ENCODE results near the gene TNXB.
"Not testable (repeated sequence)": the region's sequence is repeated elsewhere in the genome, so short reads cannot be mapped to it uniquely, and the experiment has no call there.

Gene TNXB

DNA sequence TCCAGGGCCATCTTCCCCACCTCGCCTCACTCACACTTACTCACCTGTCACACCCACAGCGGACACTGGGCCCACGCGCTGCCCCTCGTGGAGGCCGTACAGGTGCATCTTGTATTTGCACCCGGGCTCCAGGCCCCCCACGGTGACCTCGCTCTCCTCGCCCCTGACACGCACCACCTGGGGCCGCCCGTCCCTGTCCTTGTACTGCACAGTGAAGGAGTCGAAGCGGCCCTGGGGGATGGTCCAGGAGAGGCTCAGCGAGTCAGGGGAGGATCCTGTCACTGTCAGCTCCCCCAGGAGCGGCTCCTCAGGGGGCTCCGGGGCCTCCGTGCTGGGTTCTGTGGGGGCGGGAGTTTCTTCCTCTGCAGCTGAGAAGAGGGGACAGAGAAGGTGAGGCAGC lies 56.5 kb downstream of the TNXB start:
- not testable (repeated sequence) for DNase-seq

DNA sequence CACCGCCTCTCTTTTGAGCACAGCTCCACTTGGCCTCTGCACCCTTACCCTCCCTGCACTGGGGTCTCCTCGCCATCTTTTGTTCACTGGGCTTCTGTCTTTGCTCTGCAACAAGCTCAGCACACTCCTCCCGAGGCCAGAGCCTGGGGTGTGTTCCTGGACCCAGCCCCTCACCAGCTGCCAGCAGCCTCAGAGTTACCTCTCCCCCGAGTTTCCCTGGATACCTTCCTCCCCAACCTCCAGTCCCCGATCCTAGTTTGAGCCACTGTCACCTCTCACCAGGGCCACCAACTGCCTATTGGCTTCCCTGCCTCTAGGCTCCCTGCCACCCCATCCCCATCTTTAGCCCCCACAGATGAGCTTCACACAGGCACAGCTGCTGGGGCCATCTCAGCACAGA lies 58.6 kb downstream of the TNXB start:
- DNase-seq = no peak

DNA sequence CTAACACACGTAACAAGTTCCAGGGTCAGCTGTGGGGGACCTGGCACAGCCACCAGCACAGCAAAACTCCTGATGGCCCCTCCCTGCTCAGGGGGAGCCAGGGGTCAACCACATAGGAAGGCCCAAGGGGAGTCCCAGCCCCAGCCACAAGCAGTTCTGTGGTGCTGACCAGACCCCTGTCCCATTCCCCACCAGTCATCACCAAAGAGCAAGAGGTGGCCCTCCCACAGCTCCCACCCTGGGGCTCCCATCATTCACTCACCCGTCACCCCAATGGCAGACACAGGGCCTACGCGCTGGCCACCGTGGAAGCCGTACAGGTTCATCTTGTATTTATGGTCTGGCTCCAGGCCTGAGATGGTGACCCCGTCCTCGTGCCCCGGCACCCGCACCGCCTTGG lies 59.4 kb downstream of the TNXB start:
- DNase-seq = not testable (repeated sequence)

- DNase-seq = not testable (repeated sequence)
These were observed 60.0 kb downstream of the TNXB start for GRCh38 chr6:32049149-32049548.

DNA sequence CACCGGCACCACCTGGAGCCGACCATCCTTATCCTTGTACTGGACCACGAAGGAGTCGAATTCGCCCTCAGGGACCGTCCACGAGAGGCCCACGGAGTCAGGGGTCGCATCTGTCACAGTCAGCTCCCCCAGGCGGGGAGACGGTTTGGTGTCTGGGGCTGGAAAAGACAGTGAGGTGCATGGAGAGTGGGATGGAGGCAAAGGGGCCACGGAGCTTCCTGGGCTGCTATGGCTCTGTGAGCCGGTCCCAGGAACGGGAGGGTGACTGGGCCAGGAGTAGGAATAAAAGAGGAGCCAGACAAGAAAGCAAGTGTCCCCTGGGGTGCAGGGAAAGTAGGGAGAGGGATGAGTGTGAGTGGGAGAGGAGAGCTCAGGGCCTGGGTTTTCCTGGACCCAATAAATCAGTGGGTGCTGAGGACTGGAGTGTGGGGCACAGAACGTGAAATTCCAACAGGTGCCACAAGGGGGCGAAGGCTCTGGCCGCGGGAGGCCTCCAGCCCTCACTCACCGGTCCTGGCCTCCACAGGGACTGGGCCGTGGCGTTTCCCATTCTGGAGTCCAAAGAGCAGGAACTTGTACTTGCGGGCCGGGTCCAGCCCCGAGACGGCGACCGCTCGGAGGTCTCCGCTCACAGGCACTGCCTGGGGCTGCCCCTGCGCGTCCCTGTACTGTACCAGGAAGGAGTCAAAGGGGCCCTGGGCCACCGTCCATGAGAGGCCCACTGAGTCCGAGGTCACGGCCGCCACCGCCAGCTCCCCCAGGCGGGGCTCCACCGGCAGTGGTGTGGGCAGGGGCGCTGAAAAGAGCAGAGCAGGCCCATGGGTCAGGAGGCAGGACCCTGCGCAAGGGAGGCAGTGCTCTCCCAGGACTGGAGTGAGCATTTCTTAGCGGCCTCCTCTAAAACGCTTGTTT lies 61.0 kb downstream of the TNXB start:
- DNase-seq = peak; percentile 49 to 68

GRCh38 chr6:32047539-32047854 lies 61.6 kb downstream of the TNXB start:
- no peak for DNase-seq

- no peak for DNase-seq
These were observed 62.1 kb downstream of the TNXB start for GRCh38 chr6:32047084-32047478.

- DNase-seq = no peak
These were observed 62.6 kb downstream of the TNXB start for GRCh38 chr6:32046450-32047083.

DNA sequence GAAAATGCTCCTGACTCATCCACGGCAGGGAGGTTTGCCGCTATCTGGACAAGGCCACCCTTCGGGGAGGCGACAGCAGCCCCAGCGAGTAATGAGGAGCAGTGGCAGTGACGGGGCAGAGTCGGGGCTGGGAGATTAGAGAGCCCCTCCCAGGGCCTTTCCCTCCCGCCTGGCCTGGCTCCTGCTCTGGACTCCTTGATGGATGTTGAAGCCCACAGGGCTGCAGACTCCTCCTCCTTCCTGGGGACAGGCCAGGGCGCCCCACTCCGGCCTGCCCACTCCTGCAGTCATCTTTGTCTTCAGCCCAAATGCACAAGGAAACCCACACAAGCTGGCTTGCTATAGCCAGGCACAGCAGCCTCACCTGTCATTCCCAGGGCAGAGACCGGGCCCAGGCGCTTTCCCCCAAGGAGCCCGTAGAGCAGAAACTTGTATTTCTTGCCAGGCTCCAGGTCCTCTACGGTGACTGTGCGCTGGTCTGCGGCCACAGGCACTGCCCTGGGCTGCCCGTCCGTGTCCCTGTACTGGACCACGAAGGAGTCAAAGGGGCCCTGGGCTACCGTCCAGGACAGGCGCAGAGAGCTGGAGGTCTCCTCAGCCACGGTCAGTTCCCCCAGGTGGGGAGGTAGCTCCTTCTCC lies 63.2 kb downstream of the TNXB start:
- DNase-seq = no peak

DNA sequence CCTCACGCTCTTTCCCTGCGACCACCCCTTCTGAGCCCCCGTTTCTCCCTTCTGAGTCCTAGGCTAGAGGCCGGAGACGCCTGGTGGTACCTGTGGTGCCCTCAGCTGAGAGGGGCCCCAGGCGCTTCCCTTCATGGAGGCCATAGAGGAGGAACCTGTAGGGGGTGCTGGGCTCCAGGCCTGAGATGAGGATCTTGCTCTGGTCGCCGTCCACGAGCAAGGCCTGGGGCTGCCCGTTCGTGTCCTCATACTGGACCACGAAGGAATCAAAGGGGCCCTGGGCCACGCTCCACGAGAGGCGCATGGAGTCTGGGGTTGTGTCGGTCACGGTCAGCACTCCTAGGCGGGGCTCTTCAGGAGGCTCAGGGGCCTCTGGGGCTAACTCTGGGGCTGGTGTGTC lies 64.2 kb downstream of the TNXB start:
- not testable (repeated sequence) for DNase-seq

- not testable (repeated sequence) for DNase-seq
These were observed 65.4 kb downstream of the TNXB start for GRCh38 chr6:32043589-32044380.

GRCh38 chr6:32042276-32042675 lies 66.9 kb downstream of the TNXB start:
- not testable (repeated sequence) for DNase-seq

DNA sequence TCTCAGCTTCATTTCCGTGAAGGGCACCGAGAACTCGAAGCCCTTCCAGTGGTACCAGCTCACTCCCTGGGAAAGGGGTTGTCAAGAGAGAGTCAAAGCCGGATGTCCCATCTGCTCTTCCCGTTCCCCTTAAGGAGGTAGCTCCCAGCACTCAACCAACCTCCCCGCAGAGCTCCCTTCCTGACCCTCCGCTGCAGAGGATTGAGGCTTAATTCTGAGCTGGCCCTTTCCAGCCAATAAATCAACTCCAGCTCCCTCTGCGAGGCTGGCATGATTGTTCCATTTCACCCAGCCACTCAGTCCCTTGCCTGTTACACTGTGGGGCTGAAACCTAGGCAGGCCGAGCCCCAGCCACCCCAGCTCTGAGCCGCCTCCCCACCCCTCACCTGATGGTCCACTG lies 67.8 kb downstream of the TNXB start:
- not testable (repeated sequence) for DNase-seq

DNA sequence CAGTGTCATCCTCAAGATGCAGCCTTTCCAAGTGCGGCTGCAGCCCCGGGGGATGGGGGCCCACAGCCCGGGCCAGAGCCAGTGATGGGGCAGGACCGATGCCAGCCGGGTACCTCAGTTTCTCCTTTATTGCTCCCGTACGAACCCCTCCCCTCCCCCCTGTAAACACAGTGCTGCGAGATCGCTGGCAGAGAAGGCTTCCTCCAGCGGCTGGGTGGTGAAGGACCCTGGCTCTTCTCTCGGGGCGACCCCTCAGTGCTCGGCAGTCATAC lies 68.2 kb downstream of the TNXB start:
- not testable (repeated sequence) for DNase-seq

GRCh38 chr6:32040299-32041049 lies 68.7 kb downstream of the TNXB start:
- not testable (repeated sequence) for DNase-seq

DNA sequence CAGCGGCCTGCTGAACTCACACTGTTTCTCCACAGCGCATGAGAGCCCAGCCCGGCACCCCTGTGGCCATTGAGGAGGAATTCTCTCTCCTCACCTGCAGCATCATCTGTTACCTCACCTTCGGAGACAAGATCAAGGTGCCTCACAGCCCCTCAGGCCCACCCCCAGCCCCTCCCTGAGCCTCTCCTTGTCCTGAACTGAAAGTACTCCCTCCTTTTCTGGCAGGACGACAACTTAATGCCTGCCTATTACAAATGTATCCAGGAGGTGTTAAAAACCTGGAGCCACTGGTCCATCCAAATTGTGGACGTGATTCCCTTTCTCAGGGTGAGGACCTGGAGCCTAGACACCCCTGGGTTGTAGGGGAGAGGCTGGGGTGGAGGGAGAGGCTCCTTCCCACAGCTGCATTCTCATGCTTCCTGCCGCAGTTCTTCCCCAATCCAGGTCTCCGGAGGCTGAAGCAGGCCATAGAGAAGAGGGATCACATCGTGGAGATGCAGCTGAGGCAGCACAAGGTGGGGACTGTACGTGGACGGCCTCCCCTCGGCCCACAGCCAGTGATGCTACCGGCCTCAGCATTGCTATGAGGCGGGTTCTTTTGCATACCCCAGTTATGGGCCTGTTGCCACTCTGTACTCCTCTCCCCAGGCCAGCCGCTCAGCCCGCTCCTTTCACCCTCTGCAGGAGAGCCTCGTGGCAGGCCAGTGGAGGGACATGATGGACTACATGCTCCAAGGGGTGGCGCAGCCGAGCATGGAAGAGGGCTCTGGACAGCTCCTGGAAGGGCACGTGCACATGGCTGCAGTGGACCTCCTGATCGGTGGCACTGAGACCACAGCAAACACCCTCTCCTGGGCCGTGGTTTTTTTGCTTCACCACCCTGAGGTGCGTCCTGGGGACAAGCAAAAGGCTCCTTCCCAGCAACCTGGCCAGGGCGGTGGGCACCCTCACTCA lies 69.5 kb downstream of the TNXB start:
- DNase-seq = not testable (repeated sequence)

DNA sequence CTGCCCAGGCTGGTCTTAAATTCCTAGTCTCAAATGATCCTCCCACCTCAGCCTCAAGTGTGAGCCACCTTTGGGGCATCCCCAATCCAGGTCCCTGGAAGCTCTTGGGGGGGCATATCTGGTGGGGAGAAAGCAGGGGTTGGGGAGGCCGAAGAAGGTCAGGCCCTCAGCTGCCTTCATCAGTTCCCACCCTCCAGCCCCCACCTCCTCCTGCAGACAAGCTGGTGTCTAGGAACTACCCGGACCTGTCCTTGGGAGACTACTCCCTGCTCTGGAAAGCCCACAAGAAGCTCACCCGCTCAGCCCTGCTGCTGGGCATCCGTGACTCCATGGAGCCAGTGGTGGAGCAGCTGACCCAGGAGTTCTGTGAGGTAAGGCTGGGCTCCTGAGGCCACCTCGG lies 70.3 kb downstream of the TNXB start:
- not testable (repeated sequence) for DNase-seq

DNA sequence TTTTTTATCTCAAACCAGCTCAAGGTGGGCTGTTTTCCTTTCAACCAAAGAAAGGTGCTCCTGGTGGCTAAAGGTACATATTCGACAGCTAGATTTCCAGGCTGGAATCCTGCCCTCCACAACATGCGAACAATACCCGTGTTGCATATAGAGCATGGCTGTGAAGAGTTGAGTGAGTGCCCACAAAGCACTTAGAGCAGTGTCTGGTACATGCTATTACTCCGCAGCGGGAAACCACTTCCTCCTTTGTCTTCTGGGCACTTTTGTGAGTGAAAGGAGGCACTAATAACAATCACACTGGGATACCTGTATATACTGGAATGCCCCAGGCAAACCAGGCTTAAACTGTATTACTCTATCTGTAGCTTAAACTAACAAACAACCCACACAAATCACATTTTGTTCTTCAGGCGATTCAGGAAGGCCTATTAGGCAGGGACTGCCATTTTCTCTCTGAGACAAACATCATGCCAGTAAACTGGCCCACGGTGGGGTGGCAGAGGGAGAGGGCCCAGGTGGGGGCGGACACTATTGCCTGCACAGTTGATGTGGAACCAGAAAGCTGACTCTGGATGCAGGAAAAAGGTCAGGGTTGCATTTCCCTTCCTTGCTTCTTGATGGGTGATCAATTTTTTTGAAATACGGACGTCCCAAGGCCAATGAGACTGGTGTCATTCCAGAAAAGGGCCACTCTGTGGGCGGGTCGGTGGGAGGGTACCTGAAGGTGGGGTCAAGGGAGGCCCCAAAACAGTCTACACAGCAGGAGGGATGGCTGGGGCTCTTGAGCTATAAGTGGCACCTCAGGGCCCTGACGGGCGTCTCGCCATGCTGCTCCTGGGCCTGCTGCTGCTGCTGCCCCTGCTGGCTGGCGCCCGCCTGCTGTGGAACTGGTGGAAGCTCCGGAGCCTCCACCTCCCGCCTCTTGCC lies 71.3 kb downstream of the TNXB start, which contains the start of gene CYP21A2:
TSS of gene CYP21A2 (plus strand) at position 818 of the 927 bp plus-strand sequence. CDS start at position 826, 8 bp downstream.
- DNase-seq = not testable (repeated sequence)

GRCh38 chr6:32037136-32037535 lies 72.0 kb downstream of the TNXB start:
- not testable (repeated sequence) for DNase-seq
